ENCODE measurements around the gene PHF24. TPM values are rescaled to one million over a fixed set of nuclear protein-coding genes. Genes with fewer than 3 reads are reported as not detected.
A peak's percentile ranks its signal among the peaks of the same experiment; 100 is the strongest.

PHF24 gene
- total and polyA plus RNA-seq, 9 donors = 0.10 to 1.0 (median 0.36) TPM; not detected in 1

DNA sequence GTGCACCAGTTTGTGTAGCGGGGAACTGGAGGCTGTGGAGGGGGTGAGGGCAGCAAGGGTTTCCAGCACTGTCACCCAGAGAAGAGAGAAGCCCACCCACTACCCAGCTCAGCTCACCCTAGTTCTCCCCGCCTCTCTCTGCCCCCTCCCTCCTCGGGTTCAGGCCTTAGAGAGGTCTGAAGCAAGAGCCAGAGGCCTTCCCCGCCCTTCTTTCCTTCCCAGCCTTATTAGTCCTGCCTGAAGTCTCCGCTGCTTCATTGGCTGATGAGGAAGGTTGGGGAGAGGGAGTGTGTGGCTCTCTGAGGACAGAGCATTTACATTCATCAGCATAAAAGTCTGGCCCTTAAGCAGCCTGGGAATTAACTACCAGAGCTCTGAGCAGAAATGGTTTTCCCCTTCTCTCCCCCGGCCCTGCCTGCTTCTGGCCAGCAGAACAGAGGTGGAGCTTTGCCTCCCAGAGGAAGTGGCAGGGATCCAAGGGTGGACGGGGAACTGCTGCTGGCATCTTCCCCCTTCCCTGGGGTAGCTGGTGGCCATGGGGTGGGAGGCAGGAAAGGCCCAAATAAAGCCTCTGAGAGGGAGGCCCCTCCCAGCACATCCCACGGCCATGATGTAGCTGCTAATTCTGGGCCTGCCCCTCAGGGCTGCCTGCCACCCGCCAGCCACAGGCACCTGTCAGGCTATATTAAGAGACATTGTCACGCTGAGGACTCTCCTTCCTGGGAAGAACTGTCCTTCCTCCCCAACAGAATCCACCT is 35.6 kb downstream of the PHF24 start:
- Histone ChIP-seq H3K27ac (peak overlapping the region; percentile 66 to 78), H3K4me1 (ENCODE audit: insufficient read depth) (peaks cover 16% of the 10 kb centered on the region), H3K9me3 (no peaks in the 10 kb centered on the region), H3K4me3 (no peak overlapping the region), H3K36me3 (no peaks in the 10 kb centered on the region), H3K27me3 (no peaks in the 10 kb centered on the region)
- no peak for TF ChIP-seq EP300 (IDR thresholded peaks at IDR 0.05)
- TF ChIP-seq, protein P1, sequence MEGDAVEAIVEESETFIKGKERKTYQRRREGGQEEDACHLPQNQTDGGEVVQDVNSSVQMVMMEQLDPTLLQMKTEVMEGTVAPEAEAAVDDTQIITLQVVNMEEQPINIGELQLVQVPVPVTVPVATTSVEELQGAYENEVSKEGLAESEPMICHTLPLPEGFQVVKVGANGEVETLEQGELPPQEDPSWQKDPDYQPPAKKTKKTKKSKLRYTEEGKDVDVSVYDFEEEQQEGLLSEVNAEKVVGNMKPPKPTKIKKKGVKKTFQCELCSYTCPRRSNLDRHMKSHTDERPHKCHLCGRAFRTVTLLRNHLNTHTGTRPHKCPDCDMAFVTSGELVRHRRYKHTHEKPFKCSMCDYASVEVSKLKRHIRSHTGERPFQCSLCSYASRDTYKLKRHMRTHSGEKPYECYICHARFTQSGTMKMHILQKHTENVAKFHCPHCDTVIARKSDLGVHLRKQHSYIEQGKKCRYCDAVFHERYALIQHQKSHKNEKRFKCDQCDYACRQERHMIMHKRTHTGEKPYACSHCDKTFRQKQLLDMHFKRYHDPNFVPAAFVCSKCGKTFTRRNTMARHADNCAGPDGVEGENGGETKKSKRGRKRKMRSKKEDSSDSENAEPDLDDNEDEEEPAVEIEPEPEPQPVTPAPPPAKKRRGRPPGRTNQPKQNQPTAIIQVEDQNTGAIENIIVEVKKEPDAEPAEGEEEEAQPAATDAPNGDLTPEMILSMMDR (IDR thresholded peaks at IDR 0.05) = no peak
- TF ChIP-seq POLR2A (IDR thresholded peaks at IDR 0.05) = no peak
- DNase-seq = peak; percentile 61 to 77 (median 71)
- 23 to 26% (median 25%) methylated on average over 10 of the region's 10 CpGs for WGBS, 3 donors
- intact Hi-C loops (cut with DNase I) = loop anchor here in 1 of 4 donors (10.0 kb wide), 1 partner anchor 81 kb away; the partner anchor contains the start of genes FANCG and VCP

DNA sequence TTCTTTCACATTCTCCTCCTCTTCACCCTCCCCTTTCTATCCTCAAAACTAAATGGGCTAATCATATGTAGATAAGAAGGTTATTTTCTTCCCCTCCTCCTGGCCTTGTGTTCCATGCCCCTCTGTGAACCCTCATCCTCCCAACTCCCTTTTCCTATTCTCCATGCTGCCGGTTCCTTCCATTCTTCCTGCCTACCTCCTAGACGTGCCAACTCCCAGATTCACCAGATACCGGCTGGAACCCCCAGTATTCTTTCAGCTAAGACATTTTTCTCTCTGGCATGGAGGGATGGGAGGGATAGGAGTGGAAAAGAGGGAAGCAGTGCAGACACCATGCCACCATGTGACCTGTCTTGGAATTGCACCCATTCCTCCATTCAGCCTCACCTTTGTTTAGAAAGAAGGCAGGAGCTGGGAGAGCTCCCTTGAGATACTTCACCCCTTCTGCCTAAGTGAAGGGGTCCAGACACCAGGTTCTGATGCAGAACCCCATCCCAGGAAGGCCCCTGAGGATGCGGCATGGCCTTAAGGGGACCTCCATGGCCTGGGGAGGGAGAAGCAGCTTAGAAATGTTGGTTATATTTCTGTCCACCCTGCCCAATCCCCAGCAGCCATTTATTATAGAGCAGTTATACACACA is 36.3 kb downstream of the PHF24 start:
- Histone ChIP-seq H3K36me3 (no peaks in the 10 kb centered on the region), H3K9me3 (no peaks in the 10 kb centered on the region), H3K4me1 (ENCODE audit: insufficient read depth) (peaks cover 16% of the 10 kb centered on the region), H3K27me3 (no peaks in the 10 kb centered on the region), H3K27ac (peak overlapping the region; percentile 66 to 78), H3K4me3 (no peak overlapping the region)
- intact Hi-C loops (cut with DNase I) = loop anchor here in 1 of 4 donors (10.0 kb wide), 1 partner anchor 80 kb away; the partner anchor contains the start of genes FANCG and VCP
- WGBS, 3 donors = 25 to 39% (median 27%) methylated on average over 4 of the region's 4 CpGs
- DNase-seq = no peak
- TF ChIP-seq, protein P1 (IDR thresholded peaks at IDR 0.05) = peak in 2 of 3 donors; percentile 22 to 30
- no peak for TF ChIP-seq EP300 (IDR thresholded peaks at IDR 0.05)

DNA sequence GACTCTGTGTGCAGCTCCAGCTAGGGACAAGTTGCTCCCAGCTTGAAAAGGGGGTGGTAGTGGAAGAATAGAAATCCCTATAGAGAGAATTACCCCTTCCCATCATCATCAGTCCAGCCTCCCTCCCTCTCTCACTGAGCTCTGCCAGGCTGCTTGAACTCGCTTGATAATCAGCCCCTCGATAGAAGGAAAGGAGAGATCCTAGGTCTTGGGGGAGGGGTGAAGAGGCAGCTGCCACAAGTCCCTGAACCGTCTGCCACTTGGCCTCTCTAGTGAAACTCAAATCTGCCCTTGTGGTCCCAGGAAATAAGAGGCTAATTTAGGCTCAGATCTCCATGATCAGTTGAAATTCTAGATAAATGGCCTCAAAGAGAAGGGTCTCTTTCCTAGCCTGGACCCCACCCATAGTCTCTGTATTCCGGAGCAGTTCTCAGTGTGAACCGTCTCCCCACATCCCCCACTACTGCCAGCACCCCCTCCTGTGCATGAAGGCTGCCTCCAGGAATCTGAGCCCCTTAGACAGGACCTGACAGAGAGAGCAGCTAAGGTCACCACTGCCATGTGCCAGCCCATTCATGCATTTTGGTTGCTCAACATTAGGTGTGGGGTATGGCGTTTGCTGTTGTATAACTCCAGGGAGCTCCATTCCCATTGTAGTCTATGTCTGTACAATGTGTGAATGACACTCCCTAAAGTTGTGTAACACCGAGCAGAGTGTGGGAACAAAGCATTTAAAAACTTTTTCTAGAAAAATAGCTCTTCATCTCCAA is 37.0 kb downstream of the PHF24 start:
- peaks cover 16% of the 10 kb centered on the region for H3K4me1 ChIP-seq (ENCODE audit: insufficient read depth)
- no peak for TF ChIP-seq EP300 (IDR thresholded peaks at IDR 0.05)
- TF ChIP-seq, protein P1 (IDR thresholded peaks at IDR 0.05) = no peak
- no peak for TF ChIP-seq POLR2A (IDR thresholded peaks at IDR 0.05)
- H3K9me3 ChIP-seq = no peaks in the 10 kb centered on the region
- no peak overlapping the region for H3K4me3 ChIP-seq
- no peak for DNase-seq
- intact Hi-C loops (cut with DNase I) = loop anchor here in 2 of 4 donors (5.0 to 10.0 kb wide), 3 partner anchors 42 to 80 kb away; partner anchors contain the start of genes VCP (in 2 of the 2) and FANCG (in 1 of the 2)
- no peaks in the 10 kb centered on the region for H3K36me3 ChIP-seq
- WGBS, 3 donors = 72 to 74% (median 72%) methylated on average over 7 of the region's 7 CpGs
- no peaks in the 10 kb centered on the region for H3K27me3 ChIP-seq
- peak overlapping the region in 1 of 2 donors; percentile 71 for H3K27ac ChIP-seq

DNA sequence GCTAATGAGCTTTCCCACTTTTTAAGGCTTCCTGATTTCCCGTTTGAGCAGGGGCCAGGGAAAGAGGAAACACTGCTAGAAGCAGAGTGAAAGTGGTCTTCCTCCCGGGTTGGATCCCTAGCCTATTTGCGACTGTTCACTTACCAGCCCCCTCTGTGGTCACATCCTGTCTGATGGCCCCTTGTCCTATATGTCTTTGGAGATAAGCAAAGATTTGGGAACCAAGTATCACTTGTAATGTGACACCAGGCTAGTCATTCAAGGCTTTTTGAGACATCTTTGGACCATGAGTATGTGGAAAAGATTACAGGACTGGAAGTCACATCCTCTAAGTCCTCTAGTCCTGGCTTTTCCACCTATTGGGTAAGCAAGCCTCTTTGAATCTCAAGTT is 37.6 kb downstream of the PHF24 start:
- 49 to 60% (median 57%) methylated on average over 3 of the region's 3 CpGs for WGBS, 3 donors
- Histone ChIP-seq H3K9me3 (no peaks in the 10 kb centered on the region), H3K36me3 (no peaks in the 10 kb centered on the region), H3K27ac (no peak overlapping the region), H3K4me3 (no peak overlapping the region), H3K27me3 (no peaks in the 10 kb centered on the region), H3K4me1 (ENCODE audit: insufficient read depth) (peaks cover 12% of the 10 kb centered on the region)
- intact Hi-C loops (cut with DNase I) = loop anchor here in 2 of 4 donors (5.0 to 10.0 kb wide), 3 partner anchors 42 to 79 kb away; partner anchors contain the start of genes VCP (in 2 of the 2) and FANCG (in 1 of the 2)
- TF ChIP-seq POLR2A (IDR thresholded peaks at IDR 0.05) (no peak), EP300 (IDR thresholded peaks at IDR 0.05) (no peak)
- TF ChIP-seq, protein P1 (IDR thresholded peaks at IDR 0.05) = no peak
- no peak for DNase-seq
